Gastrocnemius medialis (tissue), 4 donors: Measurements from ENCODE around the gene ATG9B. TPM values are rescaled to one million over a fixed set of nuclear protein-coding genes. Genes with fewer than 3 reads are reported as not detected.

Experiments
- ATAC-seq, 2 donors: fragments of 150-250 bp; one replicate each; pipeline ENCODE4 v1.9.1; 2016
- DNase-seq, 2 donors: peaks; one replicate each; pipeline ENCODE4 v3.0.0-alpha.2; 2019
- H3K27ac ChIP-seq, 4 donors: fragments of 200-600 bp; sonication (generic); 1 replicate in 1 of 4; 2 replicates in 3 of 4; pipeline ENCODE4 v1.5.1; 2016 to 2018; ENCODE audit warnings: mild to moderate bottlenecking in 2 of 4, moderate library complexity in 1 of 4
- H3K27me3 ChIP-seq, 3 donors: fragments of 200-600 bp; sonication (generic) in 2 of 3; 1 replicate in 1 of 3; 2 replicates in 2 of 3; pipeline versions ENCODE4 v1.5.1 to v1.6.0; 2016 to 2019; ENCODE audit warnings: mild to moderate bottlenecking in 1 of 3, moderate library complexity in 1 of 3
- H3K36me3 ChIP-seq, 2 donors: fragments of 200-600 bp; sonication (generic) in 1 of 2; one replicate each; pipeline ENCODE4 v1.5.1; 2017 to 2018
- H3K4me1 ChIP-seq, 2 donors: fragments of 200-600 bp; sonication (generic) in 1 of 2; one replicate each; pipeline ENCODE4 v1.5.1; 2016 to 2017; ENCODE audit warnings: mild to moderate bottlenecking in 2 of 2
- H3K4me3 ChIP-seq, 4 donors: fragments of 200-600 bp; sonication (generic) in 3 of 4; 1 replicate in 1 of 4; 2 replicates in 3 of 4; pipeline ENCODE4 v1.5.1; 2016 to 2019; ENCODE audit warnings: mild to moderate bottlenecking in 2 of 4
- H3K9me3 ChIP-seq, 3 donors: fragments of 200-600 bp; sonication (generic) in 2 of 3; 1 replicate in 1 of 3; 2 replicates in 2 of 3; pipeline ENCODE4 v1.5.1; 2016 to 2019
- CTCF ChIP-seq, 5 experiments: fragments of 450-650 bp in 3 of 5; fragments of 200-600 bp in 2 of 5; sonication (generic) in 2 of 5; IDR thresholded peaks in 4 of 5; conservative IDR thresholded peaks in 1 of 5; 1 replicate in 4 of 5; 2 replicates in 1 of 5; pipeline ENCODE4 v1.5.1; 2016 to 2019; ENCODE audit warnings: antibody characterized with exemption in 5 of 5, mild to moderate bottlenecking in 3 of 5, moderate library complexity in 3 of 5
- POLR2A ChIP-seq, 2 donors: fragments of 450-650 bp; IDR thresholded peaks; one replicate each; pipeline ENCODE4 v1.6.1; 2017; ENCODE audit warnings: antibody characterized with exemption in 2 of 2, mild to moderate bottlenecking in 2 of 2, moderate library complexity in 2 of 2
- in situ Hi-C, 4 donors: fragments of 200-750 bp; cut with MboI; loops; one replicate each; pipeline versions ENCODE4 v1.15.0 to v1.8.0; 2017; ENCODE audit warnings: low sequenced_read_pairs in 4 of 4
- intact Hi-C: fragments of 100-400 bp; cut with DNase I; formaldehyde crosslinking; loops from one replicate; pipeline ENCODE4 v1.15.1; 2023; ENCODE audit warnings: low total_unique reads
- total RNA-seq, 4 donors: library from RNA; depleted of rRNA; stranded (reverse); fragments of >200 nt; gene quantifications; one replicate each; pipeline versions ENCODE4 v1.1.0 to v1.2.3, GENCODE V29; 2016

Gene ATG9B
- total RNA-seq, 4 donors from 2014 or later = 0.31 TPM; not detected in 3

DNA sequence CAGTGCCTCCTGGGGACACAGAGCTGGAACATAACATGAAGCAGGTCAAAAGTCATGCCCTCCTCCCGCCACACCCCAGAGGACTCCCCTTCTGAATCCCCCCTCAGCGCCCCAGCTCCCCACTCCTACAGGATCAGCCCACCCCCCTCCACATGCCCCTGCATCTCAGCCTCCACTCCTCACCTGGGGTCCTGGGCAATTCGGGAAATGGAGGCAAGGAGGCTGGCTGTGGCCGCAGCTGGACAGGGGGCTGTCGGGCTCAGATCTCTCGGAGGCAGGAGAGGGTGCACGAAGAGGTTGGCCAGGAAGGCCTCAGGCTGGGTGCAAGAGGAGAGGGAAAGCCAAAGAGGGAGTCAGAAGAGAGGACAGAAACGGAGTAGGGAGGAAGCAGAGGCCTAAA lies 7.8 kb downstream of the ATG9B start:
- in situ Hi-C loops = no loop called here
- H3K27me3 ChIP-seq = peaks cover 34 to 69% (median 50%) of the 10 kb centered on the region in 3 donors

DNA sequence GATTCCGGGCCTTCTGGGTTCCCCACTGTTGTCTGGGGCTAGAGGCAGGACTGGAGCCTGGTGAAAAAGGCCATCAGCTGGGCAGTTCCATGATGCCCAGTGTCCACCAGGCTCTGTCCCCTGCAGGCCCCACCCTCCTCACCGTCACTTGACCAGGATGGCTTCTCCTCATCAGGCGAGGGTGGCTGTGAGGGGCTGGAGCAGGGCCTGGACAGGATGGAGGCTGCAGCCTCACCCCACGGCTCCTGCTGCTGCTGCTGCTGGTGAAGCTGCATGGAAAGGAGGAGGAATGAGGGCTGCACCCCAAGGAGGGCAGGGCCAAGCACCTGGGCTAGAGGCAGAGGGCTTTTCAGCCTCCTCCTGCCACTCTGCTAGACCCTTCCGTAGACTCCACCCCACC lies 8.3 kb downstream of the ATG9B start:
- Histone ChIP-seq H3K4me1 (peaks cover 8 to 23% of the 10 kb centered on the region in 2 donors), H3K4me3 (no peak overlapping the region), H3K27ac (no peak overlapping the region), H3K9me3 (no peaks in the 10 kb centered on the region), H3K36me3 (no peaks in the 10 kb centered on the region), H3K27me3 (peaks cover 34 to 69% (median 52%) of the 10 kb centered on the region in 3 donors)
- intact Hi-C loops (no loop called here), in situ Hi-C loops (no loop called here)
- DNase-seq = no peak
- no peak for ATAC-seq
- no peak for TF ChIP-seq CTCF (IDR thresholded peaks at IDR 0.05 in 4 of 5, conservative IDR thresholded peaks at IDR 0.05 in 1 of 5)
- no peak for TF ChIP-seq POLR2A (IDR thresholded peaks at IDR 0.05)

More for the DNA sequence above, 7.8 kb downstream of the ATG9B start:
- no peak for DNase-seq
- intact Hi-C loops = no loop called here
- no peak for ATAC-seq
- H3K4me1 ChIP-seq = peaks cover 8 to 23% of the 10 kb centered on the region in 2 donors
- no peak overlapping the region for H3K4me3 ChIP-seq
- H3K27ac ChIP-seq = no peak overlapping the region
- H3K36me3 ChIP-seq = no peaks in the 10 kb centered on the region
- TF ChIP-seq POLR2A (IDR thresholded peaks at IDR 0.05) (no peak), CTCF (IDR thresholded peaks at IDR 0.05 in 4 of 5, conservative IDR thresholded peaks at IDR 0.05 in 1 of 5) (no peak)
- H3K9me3 ChIP-seq = no peaks in the 10 kb centered on the region

- Histone ChIP-seq H3K4me1 (peaks cover 8 to 23% of the 10 kb centered on the region in 2 donors), H3K27ac (no peak overlapping the region), H3K36me3 (no peaks in the 10 kb centered on the region), H3K27me3 (peaks cover 29 to 69% (median 58%) of the 10 kb centered on the region in 3 donors), H3K9me3 (no peaks in the 10 kb centered on the region), H3K4me3 (no peak overlapping the region)
- DNase-seq (peak in 1 of 2 donors; percentile 57), ATAC-seq (peak; percentile 61 to 68)
- TF ChIP-seq CTCF (IDR thresholded peaks at IDR 0.05 in 4 of 5, conservative IDR thresholded peaks at IDR 0.05 in 1 of 5) = no peak
- TF ChIP-seq POLR2A (IDR thresholded peaks at IDR 0.05) = no peak
- in situ Hi-C loops (no loop called here), intact Hi-C loops (no loop called here)
These were observed 9.3 kb downstream of the ATG9B start for GRCh38 chr7:151014950-151015349.

DNA sequence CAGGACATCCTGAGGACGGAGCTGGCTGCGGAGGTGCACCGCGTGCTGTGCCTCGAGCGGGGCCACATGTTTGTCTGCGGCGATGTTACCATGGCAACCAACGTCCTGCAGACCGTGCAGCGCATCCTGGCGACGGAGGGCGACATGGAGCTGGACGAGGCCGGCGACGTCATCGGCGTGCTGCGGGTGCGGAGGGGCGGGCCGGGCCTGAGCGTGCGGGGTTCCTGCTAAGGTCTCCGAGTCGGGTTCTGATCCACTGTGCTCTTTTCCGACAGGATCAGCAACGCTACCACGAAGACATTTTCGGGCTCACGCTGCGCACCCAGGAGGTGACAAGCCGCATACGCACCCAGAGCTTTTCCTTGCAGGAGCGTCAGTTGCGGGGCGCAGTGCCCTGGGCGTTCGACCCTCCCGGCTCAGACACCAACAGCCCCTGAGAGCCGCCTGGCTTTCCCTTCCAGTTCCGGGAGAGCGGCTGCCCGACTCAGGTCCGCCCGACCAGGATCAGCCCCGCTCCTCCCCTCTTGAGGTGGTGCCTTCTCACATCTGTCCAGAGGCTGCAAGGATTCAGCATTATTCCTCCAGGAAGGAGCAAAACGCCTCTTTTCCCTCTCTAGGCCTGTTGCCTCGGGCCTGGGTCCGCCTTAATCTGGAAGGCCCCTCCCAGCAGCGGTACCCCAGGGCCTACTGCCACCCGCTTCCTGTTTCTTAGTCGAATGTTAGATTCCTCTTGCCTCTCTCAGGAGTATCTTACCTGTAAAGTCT lies 10.4 kb downstream of the ATG9B start:
- no peak for ATAC-seq
- no peaks in the 10 kb centered on the region for H3K9me3 ChIP-seq
- no peak for DNase-seq
- H3K36me3 ChIP-seq = no peaks in the 10 kb centered on the region
- in situ Hi-C loops = no loop called here
- intact Hi-C loops = no loop called here
- TF ChIP-seq CTCF (IDR thresholded peaks at IDR 0.05 in 4 of 5, conservative IDR thresholded peaks at IDR 0.05 in 1 of 5) = no peak
- TF ChIP-seq POLR2A (IDR thresholded peaks at IDR 0.05) = no peak
- peaks cover 23 to 69% (median 62%) of the 10 kb centered on the region in 3 donors for H3K27me3 ChIP-seq
- no peak overlapping the region for H3K27ac ChIP-seq
- H3K4me1 ChIP-seq = peaks cover 8 to 23% of the 10 kb centered on the region in 2 donors
- H3K4me3 ChIP-seq = peak overlapping the region; percentile 20 to 40 (median 26)
